ENCODE data around the gene MYH11. TPM values are rescaled to one million over a fixed set of nuclear protein-coding genes. Genes with fewer than 3 reads are reported as not detected.

MYH11 gene
- total RNA-seq, 1 donor: under 0.01 TPM

DNA sequence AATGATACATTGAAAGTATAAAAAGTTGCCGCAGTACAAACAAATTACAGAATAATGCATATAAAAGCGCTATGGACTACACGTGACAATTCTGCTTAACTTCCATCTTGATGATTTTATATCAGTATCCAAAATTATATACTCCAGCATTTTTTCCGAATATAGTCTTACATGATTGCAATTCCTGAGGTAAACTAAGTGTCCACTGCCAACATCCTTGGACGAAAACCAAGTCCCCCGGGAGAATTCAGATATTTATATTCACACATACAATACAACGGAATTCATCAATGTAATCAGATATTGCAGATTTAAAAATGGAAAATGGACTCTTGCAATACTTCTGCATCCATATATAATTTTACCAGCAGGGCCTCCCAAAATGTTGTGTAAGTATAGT, 8.9 kb upstream of the MYH11 start:
- no peak for DNase-seq (ENCODE audit: low read depth)
- TF ChIP-seq, protein P1, sequence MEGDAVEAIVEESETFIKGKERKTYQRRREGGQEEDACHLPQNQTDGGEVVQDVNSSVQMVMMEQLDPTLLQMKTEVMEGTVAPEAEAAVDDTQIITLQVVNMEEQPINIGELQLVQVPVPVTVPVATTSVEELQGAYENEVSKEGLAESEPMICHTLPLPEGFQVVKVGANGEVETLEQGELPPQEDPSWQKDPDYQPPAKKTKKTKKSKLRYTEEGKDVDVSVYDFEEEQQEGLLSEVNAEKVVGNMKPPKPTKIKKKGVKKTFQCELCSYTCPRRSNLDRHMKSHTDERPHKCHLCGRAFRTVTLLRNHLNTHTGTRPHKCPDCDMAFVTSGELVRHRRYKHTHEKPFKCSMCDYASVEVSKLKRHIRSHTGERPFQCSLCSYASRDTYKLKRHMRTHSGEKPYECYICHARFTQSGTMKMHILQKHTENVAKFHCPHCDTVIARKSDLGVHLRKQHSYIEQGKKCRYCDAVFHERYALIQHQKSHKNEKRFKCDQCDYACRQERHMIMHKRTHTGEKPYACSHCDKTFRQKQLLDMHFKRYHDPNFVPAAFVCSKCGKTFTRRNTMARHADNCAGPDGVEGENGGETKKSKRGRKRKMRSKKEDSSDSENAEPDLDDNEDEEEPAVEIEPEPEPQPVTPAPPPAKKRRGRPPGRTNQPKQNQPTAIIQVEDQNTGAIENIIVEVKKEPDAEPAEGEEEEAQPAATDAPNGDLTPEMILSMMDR (IDR thresholded peaks at IDR 0.05; ENCODE audit: insufficient read depth, low read depth, low read length): no peak
- H3K4me3 ChIP-seq (ENCODE audit: low read depth, low read length): no peak overlapping the region

DNA sequence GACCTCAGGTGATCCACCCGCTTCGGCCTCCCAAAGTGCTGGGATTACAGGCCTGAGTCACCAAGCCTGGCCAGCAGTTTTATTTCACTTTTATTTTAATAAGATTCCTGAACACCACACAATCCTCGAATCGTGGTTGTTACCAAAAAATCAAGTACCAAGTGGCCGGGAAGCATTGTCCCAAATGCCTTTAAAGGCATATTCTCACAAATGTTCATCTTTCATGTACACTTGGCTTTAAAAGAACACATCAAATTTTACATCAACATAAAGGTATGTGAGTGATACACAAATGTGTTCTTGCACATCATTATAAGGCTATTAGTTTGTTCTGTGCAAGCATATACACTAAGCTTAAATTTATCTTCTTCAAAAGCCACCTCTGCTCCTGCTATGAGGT, 8.1 kb upstream of the MYH11 start:
- no peak overlapping the region for H3K4me3 ChIP-seq (ENCODE audit: low read depth, low read length)
- DNase-seq (ENCODE audit: low read depth): no peak
- TF ChIP-seq, protein P1 (IDR thresholded peaks at IDR 0.05; ENCODE audit: insufficient read depth, low read depth, low read length): no peak

DNA sequence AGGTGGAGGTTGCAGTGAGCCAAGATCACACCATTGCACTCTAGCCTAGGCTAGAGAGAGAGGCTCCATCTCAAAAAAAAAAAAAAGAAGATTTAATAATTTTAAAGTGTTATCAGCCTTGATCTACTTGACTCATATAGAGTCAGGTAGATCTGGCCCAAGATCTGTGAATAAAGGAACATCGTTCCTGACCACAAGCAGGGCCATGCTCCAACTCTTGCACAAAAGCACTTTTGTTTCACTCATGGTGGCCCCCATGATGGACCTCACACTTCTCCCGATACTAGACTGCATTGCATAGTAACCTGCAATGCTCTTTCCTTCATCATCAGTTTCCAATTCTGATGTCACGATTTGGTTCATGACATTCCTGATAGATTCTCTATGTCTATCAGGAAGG, 5.2 kb upstream of the MYH11 start:
- H3K4me3 ChIP-seq (ENCODE audit: low read depth, low read length): no peak overlapping the region
- TF ChIP-seq, protein P1 (IDR thresholded peaks at IDR 0.05; ENCODE audit: insufficient read depth, low read depth, low read length): no peak
- DNase-seq (ENCODE audit: low read depth): no peak

DNA sequence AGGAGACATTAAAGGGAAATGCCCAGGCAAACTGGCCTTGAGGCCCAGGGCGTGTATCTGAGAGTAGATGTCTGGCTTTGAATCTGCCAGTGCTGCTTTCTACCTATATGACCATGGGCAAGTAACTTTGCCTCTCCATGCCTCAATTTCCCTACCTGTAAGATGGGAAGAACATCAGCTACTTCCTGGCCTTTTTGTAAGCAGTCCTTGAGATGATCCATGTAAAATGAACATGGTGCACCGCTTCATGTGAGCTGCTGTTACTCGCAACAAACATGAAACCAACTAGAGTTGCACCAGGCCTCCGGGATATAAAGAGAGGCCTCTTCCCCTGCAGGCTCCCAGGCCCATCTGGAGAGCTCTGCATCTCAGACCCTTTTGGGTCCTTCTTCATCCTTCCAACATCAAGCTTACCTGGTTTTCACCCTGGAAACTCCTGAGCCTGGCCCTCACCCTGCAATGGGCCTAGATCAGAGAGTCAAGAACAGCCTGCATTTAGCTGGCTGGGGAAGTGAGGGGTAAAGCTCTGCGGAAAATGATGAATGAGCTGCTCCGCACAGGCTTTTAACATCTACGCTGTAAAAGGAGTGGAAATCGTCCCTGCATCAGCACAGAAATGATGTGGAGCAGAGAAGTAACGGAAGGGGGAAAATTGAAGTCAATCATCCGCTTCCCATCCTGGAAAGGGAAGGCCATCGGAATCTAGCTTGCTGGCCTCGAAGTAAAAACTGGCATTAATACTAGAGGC, 2.3 kb upstream of the MYH11 start:
- no peak for DNase-seq (ENCODE audit: low read depth)
- TF ChIP-seq, protein P1 (IDR thresholded peaks at IDR 0.05; ENCODE audit: insufficient read depth, low read depth, low read length): no peak

DNA sequence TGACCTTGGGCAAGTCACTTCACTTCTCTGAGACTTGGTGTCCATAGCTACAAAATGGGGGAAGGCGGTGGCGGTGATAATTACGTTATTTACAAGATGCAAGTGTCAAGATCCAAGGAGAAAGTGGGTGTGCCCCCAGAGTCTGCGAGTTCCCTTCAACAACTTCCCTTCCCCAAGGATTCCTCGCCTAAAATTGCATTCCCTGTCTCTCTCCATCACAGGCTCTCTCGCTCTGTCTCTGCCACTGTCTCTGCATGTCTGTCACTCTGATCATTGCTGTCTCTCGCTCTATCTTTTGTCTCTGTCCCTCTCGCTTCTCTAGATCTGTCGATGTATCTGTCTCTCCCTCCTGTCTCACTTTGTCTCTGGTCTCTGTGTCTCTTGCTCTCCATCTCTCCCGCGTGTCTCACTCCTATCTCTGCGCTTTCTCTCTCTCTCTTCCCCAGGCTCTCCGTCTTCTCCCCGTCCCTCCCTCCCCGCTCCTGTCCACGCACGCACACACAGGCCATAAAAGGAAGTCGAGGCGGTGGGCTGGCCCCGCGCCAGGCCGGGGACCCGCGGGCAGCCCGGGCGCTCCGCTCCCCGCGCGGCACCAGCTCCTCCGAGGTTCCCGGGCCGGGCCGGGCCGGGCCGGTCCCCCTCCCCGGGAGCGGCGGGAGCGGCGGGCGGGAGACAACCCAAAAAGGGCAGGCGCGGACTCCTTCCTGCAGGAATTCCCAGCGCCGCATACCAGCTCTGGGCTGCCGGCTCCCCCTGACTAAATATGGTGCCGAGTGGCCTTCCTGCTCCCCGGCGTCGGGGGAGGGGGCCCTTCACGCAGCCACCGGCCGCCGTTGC, 1.1 kb upstream of the MYH11 start:
- peak overlapping the region; percentile 48 for H3K4me3 ChIP-seq (ENCODE audit: low read depth, low read length)
- TF ChIP-seq, protein P1 (IDR thresholded peaks at IDR 0.05; ENCODE audit: insufficient read depth, low read depth, low read length): no peak
- DNase-seq (ENCODE audit: low read depth): peak; percentile 42

More for the DNA sequence above, 2.3 kb upstream of the MYH11 start:
- H3K4me3 ChIP-seq (ENCODE audit: low read depth, low read length): no peak overlapping the region

DNA sequence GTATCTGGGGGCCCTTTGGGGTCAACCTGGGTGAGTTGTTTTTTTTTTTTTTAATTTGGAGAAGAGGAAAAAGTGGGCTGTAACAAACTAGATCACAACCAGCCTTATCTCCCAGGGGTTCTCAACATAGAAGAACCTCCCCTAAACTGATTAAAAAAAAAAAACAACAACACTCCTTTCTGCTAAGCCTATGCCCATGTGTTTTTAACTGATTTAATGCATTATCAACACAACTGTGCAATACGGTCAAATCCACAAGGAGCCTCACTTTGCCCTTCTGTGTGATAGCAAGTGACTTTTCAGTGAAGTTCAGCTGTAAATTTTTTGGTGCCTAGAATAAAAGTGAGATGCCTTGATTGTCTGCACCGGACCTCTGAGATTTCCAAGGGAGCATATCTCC, 646 bp downstream of the MYH11 start:
- no peak for DNase-seq (ENCODE audit: low read depth)
- TF ChIP-seq, protein P1 (IDR thresholded peaks at IDR 0.05; ENCODE audit: insufficient read depth, low read depth, low read length): no peak

More for the DNA sequence above, 646 bp downstream of the MYH11 start:
- H3K4me3 ChIP-seq (ENCODE audit: low read depth, low read length): no peak overlapping the region
